Measurements from ENCODE around the gene ZC3H7B. TPM values are rescaled to one million over a fixed set of nuclear protein-coding genes. Genes with fewer than 3 reads are reported as not detected.

Gene ZC3H7B
- total RNA-seq, 1 experiment from 2014 or later, result 42.0 TPM

DNA sequence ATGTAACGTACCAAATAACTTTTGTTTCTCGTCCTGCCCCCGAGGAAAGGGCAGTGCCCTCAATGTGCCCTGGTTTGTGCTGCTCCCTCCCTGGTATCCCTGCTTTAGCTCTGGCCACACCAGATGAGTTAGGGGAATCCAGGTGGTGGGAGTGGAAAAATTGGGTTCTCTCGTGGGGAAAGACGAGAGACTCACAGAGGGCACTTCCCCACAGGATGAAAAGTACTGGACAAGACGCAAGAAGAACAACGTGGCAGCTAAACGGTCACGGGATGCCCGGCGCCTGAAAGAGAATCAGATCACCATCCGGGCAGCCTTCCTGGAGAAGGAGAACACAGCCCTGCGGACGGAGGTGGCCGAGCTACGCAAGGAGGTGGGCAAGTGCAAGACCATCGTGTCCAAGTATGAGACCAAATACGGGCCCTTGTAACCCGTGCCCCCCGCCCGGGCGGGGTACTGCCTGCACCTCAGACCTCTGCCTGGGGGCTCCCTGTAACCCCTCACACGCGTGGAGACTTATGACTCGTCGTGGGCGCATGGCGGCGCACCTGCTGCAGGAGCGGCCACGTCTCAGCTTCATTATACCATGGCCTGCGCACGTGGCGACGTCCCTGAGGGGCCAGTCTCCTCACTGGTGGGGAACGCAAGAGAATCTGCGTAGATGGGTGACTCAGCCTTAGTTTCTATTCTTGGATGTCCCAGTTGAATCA lies 94.4 kb downstream of the ZC3H7B start:
- ChIA-PET RAD21 (ENCODE audit: low non-redundant PET in 1 of 2, low total read pairs in 2 of 2, uncharacterized antibody in 2 of 2, unreplicated experiment in 2 of 2) (no interaction called here), POLR2A (no interaction called here), CTCF (no interaction called here)
- DNase-seq (ENCODE audit: low read depth, low spot score) (no peak), ATAC-seq (no peak)
- Histone ChIP-seq H3K79me2 (ENCODE audit: insufficient read depth, low read length) (no peaks in the 10 kb centered on the region), H3K9me2 (ENCODE audit: insufficient read depth) (no peaks in the 10 kb centered on the region), H3K4me2 (ENCODE audit: low read length) (no peak overlapping the region), H3K9ac (ENCODE audit: low read length) (no peak overlapping the region), H4K20me1 (ENCODE audit: insufficient read depth) (no peaks in the 10 kb centered on the region), H3K4me1 (ENCODE audit: control insufficient read depth in 1 of 2, insufficient read depth in 2 of 2, low read length in 2 of 2) (no peaks in the 10 kb centered on the region), H3K27ac (ENCODE audit: low read depth, low read length) (no peak overlapping the region), H3K27me3 (ENCODE audit: insufficient read depth, low read length) (no peaks in the 10 kb centered on the region), H2AFZ (ENCODE audit: low read depth, low read length, poor library complexity, severe bottlenecking) (no peak overlapping the region), H3K36me3 (ENCODE audit: control insufficient read depth in 1 of 2, insufficient read depth in 2 of 2, low read length in 2 of 2) (peaks cover 6 to 9% of the 10 kb centered on the region in 2 experiments; a peak in 3 of 4 replicates), H3K4me3 (replicated peaks in 1 of 2; ENCODE audit: low read depth in 1 of 2, low read length in 2 of 2) (no peak overlapping the region), H3K9me3 (ENCODE audit: control insufficient read depth in 1 of 2, insufficient read depth in 1 of 2, low read depth in 1 of 2, low read length in 2 of 2) (no peaks in the 10 kb centered on the region)
- no TSS peak for BruUV-seq (replicated peaks)
- intact Hi-C loops (cut with micrococcal nuclease), result no loop called here
- TF ChIP-seq RAD21 (IDR thresholded peaks at IDR 0.05; ENCODE audit: low read depth), result no peak
- TF ChIP-seq, protein P1, sequence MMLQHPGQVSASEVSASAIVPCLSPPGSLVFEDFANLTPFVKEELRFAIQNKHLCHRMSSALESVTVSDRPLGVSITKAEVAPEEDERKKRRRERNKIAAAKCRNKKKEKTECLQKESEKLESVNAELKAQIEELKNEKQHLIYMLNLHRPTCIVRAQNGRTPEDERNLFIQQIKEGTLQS (IDR thresholded peaks at IDR 0.05), result no peak

DNA sequence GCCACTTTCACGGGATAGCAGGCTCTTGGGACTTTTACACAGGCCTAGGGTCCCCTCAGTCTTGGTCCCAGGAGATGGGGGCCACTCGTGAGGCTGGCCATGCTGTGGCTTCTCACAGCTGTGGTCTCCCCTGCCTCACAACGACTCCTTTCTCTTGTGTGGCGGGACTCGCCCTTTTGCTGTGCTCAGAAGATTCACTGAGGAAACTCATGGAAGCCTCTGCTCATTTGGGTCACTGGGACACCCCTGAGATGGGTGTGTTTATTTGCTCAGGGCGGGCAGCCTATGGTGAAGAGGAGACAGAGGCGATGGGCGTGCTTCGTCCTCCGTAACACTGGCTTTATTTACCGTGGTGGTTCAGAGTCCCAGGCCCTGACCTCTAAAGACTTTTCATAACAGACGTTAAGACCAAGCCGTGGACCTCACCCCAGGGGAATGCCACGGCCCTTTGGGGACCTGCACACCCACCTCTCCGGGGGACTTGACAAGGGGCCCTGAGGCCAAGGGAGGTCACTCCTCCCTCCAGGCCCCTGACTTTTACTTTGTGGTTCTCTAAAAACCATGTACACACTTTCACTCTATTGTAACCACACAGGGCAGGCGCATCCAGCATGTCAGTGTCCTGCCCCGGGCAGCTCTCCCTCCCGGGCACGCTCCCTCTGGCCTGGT lies 96.0 kb downstream of the ZC3H7B start:
- no peak overlapping the region for H3K27ac ChIP-seq (ENCODE audit: low read depth, low read length)
- H4K20me1 ChIP-seq (ENCODE audit: insufficient read depth), result no peaks in the 10 kb centered on the region
- H3K79me2 ChIP-seq (ENCODE audit: insufficient read depth, low read length), result no peaks in the 10 kb centered on the region
- peaks cover 7 to 8% of the 10 kb centered on the region in 2 experiments for H3K4me1 ChIP-seq (ENCODE audit: control insufficient read depth in 1 of 2, insufficient read depth in 2 of 2, low read length in 2 of 2)
- no peaks in the 10 kb centered on the region for H3K9me3 ChIP-seq (ENCODE audit: control insufficient read depth in 1 of 2, insufficient read depth in 1 of 2, low read depth in 1 of 2, low read length in 2 of 2)
- POLR2A ChIA-PET, result no interaction called here
- intact Hi-C loops (cut with micrococcal nuclease), result no loop called here
- RAD21 ChIA-PET (ENCODE audit: low non-redundant PET in 1 of 2, low total read pairs in 2 of 2, uncharacterized antibody in 2 of 2, unreplicated experiment in 2 of 2), result no interaction called here
- no peaks in the 10 kb centered on the region for H3K27me3 ChIP-seq (ENCODE audit: insufficient read depth, low read length)
- CTCF ChIA-PET, result no interaction called here
- no peak overlapping the region for H3K9ac ChIP-seq (ENCODE audit: low read length)
- no peak for ATAC-seq
- H3K36me3 ChIP-seq (ENCODE audit: control insufficient read depth in 1 of 2, insufficient read depth in 2 of 2, low read length in 2 of 2), result peaks cover 6 to 9% of the 10 kb centered on the region in 2 experiments; a peak in 2 of 4 replicates
- BruUV-seq (replicated peaks), result no TSS peak
- H3K4me3 ChIP-seq (replicated peaks in 1 of 2; ENCODE audit: low read depth in 1 of 2, low read length in 2 of 2), result no peak overlapping the region
- DNase-seq (ENCODE audit: low read depth, low spot score), result no peak
- no peak overlapping the region for H3K4me2 ChIP-seq (ENCODE audit: low read length)
- TF ChIP-seq ZNF274 (IDR thresholded peaks at IDR 0.05; ENCODE audit: low read depth, low read length), result no peak
- H2AFZ ChIP-seq (ENCODE audit: low read depth, low read length, poor library complexity, severe bottlenecking), result no peak overlapping the region
- no peaks in the 10 kb centered on the region for H3K9me2 ChIP-seq (ENCODE audit: insufficient read depth)

Measured in HCT116 (cell line).